ENCODE results near the gene CD79B.

CD79B gene

DNA sequence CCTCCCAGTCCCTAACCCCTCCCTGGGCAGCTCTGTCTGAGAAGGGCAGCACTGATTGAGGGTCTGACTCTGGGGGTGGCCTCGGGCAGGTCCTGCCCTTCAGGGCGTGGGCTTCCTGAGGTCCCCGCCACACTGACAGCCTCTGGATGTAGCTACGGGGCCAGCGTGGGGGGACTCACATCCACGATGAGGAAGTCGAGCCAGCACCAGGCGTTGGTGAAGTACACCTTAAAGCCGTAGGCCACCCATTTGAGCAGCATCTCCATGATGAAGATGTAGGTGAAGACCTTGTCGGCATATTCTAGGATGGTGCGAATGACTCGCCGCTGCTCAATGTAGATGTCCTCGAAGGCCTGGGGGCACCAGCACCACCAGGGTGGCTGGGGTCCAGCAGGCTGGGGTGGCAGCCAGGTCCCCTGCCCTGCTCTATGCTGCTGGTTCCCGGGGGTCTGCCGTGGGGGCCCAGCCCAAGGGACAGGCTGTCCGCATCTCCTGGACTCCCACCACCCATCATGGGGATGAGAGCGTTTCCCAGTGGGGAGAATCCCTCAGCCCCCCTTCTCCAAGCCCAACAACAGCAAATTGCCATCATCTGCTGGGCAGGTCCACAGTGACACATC is 15.7 kb upstream of the CD79B start (continued):
- TF ChIP-seq, protein P1, sequence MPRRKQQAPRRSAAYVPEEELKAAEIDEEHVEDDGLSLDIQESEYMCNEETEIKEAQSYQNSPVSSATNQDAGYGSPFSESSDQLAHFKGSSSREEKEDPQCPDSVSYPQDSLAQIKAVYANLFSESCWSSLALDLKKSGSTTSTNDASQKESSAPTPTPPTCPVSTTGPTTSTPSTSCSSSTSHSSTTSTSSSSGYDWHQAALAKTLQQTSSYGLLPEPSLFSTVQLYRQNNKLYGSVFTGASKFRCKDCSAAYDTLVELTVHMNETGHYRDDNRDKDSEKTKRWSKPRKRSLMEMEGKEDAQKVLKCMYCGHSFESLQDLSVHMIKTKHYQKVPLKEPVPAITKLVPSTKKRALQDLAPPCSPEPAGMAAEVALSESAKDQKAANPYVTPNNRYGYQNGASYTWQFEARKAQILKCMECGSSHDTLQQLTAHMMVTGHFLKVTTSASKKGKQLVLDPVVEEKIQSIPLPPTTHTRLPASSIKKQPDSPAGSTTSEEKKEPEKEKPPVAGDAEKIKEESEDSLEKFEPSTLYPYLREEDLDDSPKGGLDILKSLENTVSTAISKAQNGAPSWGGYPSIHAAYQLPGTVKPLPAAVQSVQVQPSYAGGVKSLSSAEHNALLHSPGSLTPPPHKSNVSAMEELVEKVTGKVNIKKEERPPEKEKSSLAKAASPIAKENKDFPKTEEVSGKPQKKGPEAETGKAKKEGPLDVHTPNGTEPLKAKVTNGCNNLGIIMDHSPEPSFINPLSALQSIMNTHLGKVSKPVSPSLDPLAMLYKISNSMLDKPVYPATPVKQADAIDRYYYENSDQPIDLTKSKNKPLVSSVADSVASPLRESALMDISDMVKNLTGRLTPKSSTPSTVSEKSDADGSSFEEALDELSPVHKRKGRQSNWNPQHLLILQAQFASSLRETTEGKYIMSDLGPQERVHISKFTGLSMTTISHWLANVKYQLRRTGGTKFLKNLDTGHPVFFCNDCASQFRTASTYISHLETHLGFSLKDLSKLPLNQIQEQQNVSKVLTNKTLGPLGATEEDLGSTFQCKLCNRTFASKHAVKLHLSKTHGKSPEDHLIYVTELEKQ (tag by site-specific recombination; IDR thresholded peaks at IDR 0.05; ENCODE audit: borderline replicate concordance), result no peak
- TF ChIP-seq ZNF391 (tag by site-specific recombination; IDR thresholded peaks at IDR 0.05; ENCODE audit: borderline replicate concordance, low read depth) (no peak), ZNF239 (tag by site-specific recombination; IDR thresholded peaks at IDR 0.05) (no peak), EGR2 (tag by site-specific recombination; IDR thresholded peaks at IDR 0.05; ENCODE audit: low read depth) (no peak), ZNF768 (tag by site-specific recombination; IDR thresholded peaks at IDR 0.05) (no peak)

DNA sequence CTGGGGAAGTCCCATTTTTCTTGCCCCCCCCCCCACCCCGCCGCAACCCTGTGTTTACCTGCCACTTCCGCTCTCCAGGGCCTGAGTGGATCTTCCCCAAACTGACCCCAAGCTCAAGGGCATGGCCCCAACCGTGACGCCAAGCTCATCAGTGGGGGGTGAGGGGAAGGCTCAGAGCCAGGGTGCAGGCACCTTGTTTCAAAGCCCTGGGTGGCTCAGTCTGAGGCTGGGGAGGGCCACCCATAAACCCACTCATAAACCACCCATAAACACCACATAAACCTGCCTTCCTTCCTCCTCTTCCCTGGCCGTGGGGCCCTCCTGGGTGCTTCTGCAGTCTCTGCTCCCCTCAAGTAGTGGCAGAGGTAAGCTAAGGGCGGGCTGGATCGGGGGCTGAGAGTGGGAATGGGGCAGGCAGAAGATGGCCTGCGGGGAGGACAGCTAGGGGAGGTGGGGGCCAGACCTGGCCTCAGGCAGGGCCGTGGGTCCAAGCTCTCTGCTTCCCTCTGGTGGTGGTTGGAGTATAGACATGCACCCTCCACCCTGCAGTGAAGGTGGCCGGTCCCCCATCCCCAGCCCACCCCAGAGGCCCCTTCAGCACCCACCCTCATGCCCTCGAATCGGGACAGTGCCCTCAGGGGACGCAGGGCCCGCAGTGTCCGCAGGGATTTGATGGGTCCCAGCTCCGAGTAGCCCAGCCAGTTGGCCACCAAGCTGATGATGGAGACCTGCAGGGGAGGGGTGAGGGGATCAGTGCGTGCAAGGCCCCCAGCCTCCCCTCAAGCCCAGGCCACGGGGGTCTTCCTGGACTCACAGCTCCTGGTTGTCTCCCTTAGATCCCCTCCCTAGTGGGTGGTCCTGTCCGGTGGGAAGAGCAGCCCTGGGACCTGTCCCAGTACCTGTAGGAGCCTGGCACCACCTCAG is 14.6 kb upstream of the CD79B start:
- ChIA-PET POLR2A (interaction anchor here (0.6 kb wide), 2 partner anchors 91 to 619 kb away, joined by 3 read pairs; no protein-coding TSS in a partner anchor), CTCF (interaction anchor here (0.6 to 2.9 kb wide), 32 partner anchors 8 to 519 kb away, joined by 3 to 34 read pairs (median 5); partner anchors contain the start of genes CSHL1, ERN1 and GH1)
- Histone ChIP-seq H3K4me1 (ENCODE audit: control insufficient read depth, insufficient read depth, low read length) (no peaks in the 10 kb centered on the region), H3K36me3 (ENCODE audit: control insufficient read depth in 2 of 2, insufficient read depth in 1 of 2, low read length in 2 of 2) (no peaks in the 10 kb centered on the region), H3K27ac (ENCODE audit: extremely low read depth, low read depth, low read length) (no peak overlapping the region), H3K4me3 (ENCODE audit: low read depth, low read length) (no peak overlapping the region), H3K9me3 (ENCODE audit: control insufficient read depth, insufficient read depth, low read depth, low read length) (no peaks in the 10 kb centered on the region)
- TF ChIP-seq, protein P2, sequence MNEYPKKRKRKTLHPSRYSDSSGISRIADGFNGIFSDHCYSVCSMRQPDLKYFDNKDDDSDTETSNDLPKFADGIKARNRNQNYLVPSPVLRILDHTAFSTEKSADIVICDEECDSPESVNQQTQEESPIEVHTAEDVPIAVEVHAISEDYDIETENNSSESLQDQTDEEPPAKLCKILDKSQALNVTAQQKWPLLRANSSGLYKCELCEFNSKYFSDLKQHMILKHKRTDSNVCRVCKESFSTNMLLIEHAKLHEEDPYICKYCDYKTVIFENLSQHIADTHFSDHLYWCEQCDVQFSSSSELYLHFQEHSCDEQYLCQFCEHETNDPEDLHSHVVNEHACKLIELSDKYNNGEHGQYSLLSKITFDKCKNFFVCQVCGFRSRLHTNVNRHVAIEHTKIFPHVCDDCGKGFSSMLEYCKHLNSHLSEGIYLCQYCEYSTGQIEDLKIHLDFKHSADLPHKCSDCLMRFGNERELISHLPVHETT (tag by site-specific recombination; IDR thresholded peaks at IDR 0.05), result no peak
- TF ChIP-seq MZF1 (tag by site-specific recombination; IDR thresholded peaks at IDR 0.05; ENCODE audit: borderline replicate concordance), result no peak
- TF ChIP-seq ZNF37A (tag by site-specific recombination; IDR thresholded peaks at IDR 0.05), result no peak
- TF ChIP-seq ZNF544 (tag by site-specific recombination; IDR thresholded peaks at IDR 0.05), result no peak
- TF ChIP-seq, protein P3, sequence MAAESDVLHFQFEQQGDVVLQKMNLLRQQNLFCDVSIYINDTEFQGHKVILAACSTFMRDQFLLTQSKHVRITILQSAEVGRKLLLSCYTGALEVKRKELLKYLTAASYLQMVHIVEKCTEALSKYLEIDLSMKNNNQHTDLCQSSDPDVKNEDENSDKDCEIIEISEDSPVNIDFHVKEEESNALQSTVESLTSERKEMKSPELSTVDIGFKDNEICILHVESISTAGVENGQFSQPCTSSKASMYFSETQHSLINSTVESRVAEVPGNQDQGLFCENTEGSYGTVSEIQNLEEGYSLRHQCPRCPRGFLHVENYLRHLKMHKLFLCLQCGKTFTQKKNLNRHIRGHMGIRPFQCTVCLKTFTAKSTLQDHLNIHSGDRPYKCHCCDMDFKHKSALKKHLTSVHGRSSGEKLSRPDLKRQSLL (tag by site-specific recombination; IDR thresholded peaks at IDR 0.05), result no peak
- no peak for TF ChIP-seq SCRT1 (tag by site-specific recombination; IDR thresholded peaks at IDR 0.05; ENCODE audit: borderline replicate concordance)
- no peak for TF ChIP-seq ZNF660 (tag by site-specific recombination; IDR thresholded peaks at IDR 0.05)
- TF ChIP-seq HOXC10 (CRISPR knock-in tag; IDR thresholded peaks at IDR 0.05), result no peak
- TF ChIP-seq ZNF621 (tag by site-specific recombination; IDR thresholded peaks at IDR 0.05), result no peak
- peak; percentile 70 for TF ChIP-seq GLIS1 (tag by site-specific recombination; IDR thresholded peaks at IDR 0.05)
- TF ChIP-seq, protein P4, sequence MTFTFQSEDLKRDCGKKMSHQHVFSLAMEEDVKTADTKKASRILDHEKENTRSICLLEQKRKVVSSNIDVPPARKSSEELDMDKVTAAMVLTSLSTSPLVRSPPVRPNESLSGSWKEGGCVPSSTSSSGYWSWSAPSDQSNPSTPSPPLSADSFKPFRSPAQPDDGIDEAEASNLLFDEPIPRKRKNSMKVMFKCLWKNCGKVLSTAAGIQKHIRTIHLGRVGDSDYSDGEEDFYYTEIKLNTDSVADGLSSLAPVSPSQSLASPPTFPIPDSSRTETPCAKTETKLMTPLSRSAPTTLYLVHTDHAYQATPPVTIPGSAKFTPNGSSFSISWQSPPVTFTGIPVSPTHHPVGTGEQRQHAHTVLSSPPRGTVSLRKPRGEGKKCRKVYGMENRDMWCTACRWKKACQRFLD (tag by site-specific recombination; IDR thresholded peaks at IDR 0.05), result no peak
- TF ChIP-seq ZNF560 (tag by site-specific recombination; IDR thresholded peaks at IDR 0.05; ENCODE audit: borderline replicate concordance), result no peak
- TF ChIP-seq ZNF777 (tag by site-specific recombination; IDR thresholded peaks at IDR 0.05; ENCODE audit: borderline replicate concordance), result no peak
- TF ChIP-seq ZXDB (tag by site-specific recombination; IDR thresholded peaks at IDR 0.05), result no peak
- TF ChIP-seq KLF16 (tag by site-specific recombination; IDR thresholded peaks at IDR 0.05), result no peak
- no peak for TF ChIP-seq KLF9 (tag by site-specific recombination; IDR thresholded peaks at IDR 0.05; ENCODE audit: low read depth)
- TF ChIP-seq, protein P5, sequence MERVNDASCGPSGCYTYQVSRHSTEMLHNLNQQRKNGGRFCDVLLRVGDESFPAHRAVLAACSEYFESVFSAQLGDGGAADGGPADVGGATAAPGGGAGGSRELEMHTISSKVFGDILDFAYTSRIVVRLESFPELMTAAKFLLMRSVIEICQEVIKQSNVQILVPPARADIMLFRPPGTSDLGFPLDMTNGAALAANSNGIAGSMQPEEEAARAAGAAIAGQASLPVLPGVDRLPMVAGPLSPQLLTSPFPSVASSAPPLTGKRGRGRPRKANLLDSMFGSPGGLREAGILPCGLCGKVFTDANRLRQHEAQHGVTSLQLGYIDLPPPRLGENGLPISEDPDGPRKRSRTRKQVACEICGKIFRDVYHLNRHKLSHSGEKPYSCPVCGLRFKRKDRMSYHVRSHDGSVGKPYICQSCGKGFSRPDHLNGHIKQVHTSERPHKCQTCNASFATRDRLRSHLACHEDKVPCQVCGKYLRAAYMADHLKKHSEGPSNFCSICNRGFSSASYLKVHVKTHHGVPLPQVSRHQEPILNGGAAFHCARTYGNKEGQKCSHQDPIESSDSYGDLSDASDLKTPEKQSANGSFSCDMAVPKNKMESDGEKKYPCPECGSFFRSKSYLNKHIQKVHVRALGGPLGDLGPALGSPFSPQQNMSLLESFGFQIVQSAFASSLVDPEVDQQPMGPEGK (tag by site-specific recombination; IDR thresholded peaks at IDR 0.05), result peak; percentile 74
- TF ChIP-seq ZIC2 (tag by site-specific recombination; IDR thresholded peaks at IDR 0.05), result no peak
- TF ChIP-seq ZFP69B (tag by site-specific recombination; IDR thresholded peaks at IDR 0.05), result no peak
- no peak for TF ChIP-seq ZNF600 (tag by site-specific recombination; IDR thresholded peaks at IDR 0.05)
- no peak for TF ChIP-seq ZNF433 (tag by site-specific recombination; IDR thresholded peaks at IDR 0.05; ENCODE audit: low read depth)
